ENCODE measurements around the gene NOP56.
"Not testable (repeated sequence)": the region's sequence is repeated elsewhere in the genome, so short reads cannot be mapped to it uniquely, and the experiment has no call there.

NOP56 gene

GRCh38 chr20:2690213-2690612 is 37.8 kb downstream of the NOP56 start:
- no peak for DNase-seq

DNA sequence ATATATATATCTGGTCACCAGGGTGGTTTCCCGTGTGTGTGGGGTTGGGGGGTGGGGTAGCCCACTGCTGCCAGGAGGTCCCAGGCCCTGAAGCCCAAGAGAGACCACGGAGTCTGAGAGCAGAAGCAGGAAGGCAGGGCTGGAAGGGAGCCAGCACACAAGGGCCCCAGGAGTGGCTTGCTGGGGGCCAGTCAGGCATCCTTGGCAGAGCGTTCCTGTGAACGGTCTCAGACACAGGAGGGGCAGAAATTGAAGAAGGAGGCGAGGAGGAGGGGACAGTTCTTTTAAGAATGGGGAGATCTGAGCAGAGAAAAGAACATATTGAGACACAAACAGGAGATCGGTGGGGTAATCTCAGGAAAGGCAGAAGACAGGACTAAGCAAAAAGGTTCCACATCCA is 38.3 kb downstream of the NOP56 start:
- DNase-seq: no peak

DNA sequence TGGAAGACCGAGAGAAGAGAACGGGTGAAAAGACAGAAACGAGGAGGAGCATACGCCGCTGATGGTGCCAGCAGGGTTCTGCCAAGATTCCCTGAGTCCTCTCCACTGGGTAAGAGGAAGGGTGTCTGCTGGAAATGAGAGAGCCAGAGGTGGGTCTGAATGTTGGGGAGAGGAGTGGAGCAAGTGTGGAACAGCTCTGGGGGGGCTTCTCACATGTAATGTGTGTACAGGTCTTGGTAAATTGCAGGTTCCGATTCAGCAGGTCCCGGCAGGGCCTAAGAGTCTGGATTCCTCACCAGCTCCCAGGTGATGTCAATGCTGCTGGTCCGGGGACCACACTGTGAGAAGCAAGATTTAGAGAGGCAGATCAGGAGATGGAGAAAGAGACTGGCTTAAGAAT is 38.7 kb downstream of the NOP56 start:
- no peak for DNase-seq

GRCh38 chr20:2691663-2692035 is 39.2 kb downstream of the NOP56 start:
- no peak for DNase-seq

- no peak for DNase-seq
These were observed 39.8 kb downstream of the NOP56 start, which contains the start of gene EBF4 for GRCh38 chr20:2692036-2692885. EBF4 (plus strand) TSS chr20:2692780; CDS start chr20:2693646, 866 bp downstream.

DNA sequence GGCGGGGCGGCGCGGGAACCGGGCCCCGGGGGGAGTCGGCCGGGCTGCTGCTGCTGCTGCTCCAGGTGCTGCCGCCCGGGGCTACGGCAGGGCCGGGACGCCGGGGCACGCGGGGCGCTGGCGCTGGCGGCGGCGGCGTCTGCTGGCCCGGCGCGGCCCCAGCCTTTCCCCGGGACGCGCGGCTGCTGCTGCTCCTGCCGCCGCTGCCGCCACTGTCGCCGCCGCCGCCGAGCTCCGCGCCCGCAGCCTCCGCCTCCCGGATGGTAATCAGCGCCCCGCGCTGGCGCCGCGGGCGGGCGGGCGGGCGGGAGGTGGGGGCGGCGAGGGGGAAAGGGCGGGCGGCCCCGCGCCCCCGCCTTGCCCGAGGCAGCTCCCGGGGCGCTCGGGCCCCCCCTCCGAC is 40.5 kb downstream of the NOP56 start:
- no peak for DNase-seq

- DNase-seq: peak; percentile 5
These were observed 41.0 kb downstream of the NOP56 start for GRCh38 chr20:2693286-2694007.

DNA sequence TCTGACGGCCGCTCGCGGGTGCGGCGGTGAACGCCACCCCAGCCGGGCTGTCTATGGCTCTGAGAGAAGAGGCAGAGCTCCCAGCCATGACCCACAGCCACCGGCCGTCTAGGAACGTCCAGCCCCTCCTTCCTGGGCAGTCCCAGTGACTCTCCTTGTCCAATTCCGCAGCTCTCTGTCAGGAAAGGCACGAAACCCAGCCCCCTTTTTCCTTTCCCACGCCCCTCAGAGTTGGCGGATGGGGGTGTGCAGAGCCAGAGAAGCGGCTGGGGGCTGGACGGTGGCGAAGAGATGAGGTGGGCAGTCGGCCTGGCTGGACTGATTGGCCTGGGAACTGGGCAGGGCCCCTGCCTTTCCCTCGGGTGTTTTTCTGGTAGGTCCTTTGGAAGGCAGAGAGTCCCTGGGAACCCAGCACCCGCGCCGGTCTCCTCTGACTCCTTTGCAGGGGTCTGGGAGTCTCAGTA is 41.6 kb downstream of the NOP56 start:
- DNase-seq: no peak

DNA sequence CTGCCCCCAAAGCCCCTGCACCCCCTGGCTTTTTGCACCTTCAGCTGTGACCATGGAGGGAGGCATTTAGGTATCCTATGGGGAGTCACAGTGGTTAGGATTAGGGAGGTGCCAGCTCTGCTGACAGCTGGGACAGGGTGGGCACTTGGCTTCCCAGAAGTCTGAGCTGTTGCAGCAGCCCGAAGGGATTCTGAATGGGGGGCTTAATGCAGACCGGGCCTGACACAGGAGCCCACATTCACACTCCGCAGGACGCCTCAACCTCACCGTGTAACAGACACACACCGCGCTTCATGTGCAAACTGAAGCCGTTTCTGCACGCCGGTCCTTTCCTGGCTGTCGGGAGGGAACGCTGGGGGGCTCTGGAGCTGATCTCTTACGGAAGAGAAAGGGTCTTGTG is 42.1 kb downstream of the NOP56 start:
- DNase-seq: no peak

DNA sequence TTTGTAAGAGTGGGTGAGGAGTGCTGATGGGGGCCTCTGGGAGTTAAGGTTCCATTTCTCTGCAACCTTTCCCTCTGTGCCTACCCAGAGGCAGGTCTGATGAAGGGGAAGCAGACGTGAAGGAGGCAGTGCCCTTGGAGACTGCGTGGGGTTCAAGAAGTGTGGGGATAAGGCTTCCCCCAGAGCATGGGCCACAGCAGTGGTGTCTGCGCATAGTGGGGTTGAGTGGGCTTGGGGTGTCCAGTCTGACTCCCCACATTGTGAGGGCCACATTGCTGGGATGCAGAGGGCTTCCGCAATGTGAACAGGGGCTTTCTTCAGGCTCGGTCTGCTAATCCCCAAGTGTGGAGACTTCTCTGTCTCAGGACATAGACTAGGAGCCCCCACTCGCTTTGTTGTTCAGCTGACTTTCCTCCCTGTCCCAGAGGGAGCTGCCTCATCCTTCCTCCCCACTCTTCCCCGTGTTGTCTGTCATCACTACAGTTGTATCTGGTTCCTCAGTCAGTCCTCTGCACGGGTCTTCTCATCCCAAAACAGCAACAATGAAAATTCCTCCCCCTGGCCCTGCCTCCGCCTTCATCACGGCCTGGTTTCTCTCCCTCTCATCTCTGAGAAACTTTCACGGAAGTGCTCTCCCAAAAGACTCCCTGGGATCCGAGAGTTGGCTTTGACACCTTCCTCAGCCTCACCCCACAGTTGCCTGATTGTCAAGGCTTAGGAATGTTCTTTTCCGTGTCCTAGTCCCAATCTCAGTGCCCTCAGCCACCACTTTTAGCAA is 43.0 kb downstream of the NOP56 start:
- no peak for DNase-seq

GRCh38 chr20:2695984-2696525 is 43.6 kb downstream of the NOP56 start:
- DNase-seq: not testable (repeated sequence)

DNA sequence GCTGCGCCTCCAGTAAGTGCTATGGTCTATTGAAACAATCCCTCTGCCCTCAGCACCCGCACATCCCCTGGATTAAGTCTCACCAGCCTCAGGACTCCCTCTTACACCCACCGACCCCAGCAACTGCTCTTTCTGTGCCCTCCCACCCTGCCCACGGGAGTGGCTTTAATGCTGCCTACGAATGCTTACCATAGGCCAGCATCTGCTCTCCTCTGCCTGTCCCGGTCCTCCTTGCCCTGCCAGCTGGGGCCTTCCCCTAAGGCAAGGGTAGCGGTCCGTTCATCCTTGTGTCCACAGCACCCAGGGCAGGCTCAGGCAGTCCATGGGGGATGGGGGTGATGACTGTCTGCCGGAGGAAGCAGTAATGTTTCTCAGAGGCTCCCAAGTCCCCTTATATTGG is 44.2 kb downstream of the NOP56 start:
- no peak for DNase-seq

DNA sequence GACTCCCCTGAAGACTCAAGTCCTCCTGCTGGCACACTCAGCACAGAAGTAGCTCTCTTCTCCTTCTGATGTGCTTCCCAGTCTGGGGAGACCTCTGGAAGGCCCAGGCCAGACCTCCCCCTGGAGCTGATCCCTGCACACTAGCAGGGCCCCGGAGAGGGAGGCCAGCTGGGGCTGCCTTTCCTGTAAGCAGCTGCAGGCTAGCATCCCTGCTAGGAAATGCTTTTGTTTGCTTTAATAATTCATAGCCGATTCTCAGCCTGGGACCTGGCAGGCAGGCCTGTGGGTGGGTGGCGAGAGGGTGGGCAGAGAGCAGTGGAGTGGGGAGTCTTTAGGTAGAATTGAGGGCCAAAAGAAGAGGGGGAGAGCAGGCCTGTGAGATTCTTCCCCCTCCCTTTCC is 45.3 kb downstream of the NOP56 start:
- DNase-seq: no peak

DNA sequence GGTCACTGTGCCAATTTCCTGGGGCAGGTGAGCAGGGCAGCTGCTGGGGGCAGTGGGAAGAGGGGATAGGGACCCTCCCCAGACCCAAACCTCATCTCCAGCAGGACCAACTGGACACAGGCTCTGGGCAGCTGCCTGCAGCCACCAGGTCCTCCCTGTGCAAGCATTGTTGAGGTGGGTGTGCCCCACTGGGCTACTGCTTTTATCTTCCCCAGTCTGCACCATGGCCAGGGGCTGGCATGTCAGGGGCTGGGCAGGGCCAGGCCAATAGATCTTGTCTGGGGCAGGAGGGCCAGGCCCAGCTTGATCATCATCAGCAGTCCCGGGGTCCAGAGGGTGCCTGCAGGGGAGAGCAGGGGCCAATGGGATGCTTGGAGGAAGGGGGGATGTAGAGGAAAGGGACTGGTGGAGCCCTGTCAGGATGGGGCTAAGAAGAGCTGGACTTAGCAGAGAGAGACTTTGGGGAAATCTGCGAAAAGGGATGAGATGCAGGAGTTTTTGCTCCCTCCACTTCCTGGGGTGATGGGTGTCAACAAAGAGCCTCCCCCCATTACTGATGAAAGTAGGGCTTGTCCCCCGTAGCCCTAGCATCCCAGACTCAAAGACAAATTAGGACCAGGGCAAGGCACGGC is 45.9 kb downstream of the NOP56 start:
- DNase-seq: no peak

DNA sequence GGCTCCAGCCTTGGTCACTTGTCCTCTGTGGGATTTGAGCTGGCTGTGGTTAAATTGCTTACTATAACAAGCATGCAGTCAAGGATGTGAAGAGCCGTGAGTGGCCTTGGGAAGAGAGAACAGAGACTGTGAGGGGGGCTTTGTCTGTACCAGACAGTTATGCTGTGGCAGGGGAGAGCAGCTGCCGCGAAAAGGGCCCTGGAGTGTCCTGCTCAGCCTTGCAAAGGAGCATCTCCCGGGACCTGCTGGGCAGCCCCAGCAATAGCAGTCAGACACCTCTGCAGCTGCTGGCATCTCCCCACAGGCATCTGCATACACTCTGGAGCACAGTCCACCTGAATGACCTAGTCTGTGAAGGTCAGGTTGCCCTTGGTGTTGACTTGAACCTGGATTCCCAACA is 46.5 kb downstream of the NOP56 start:
- DNase-seq: no peak

- DNase-seq: no peak
These were observed 47.5 kb downstream of the NOP56 start for GRCh38 chr20:2699775-2700413.

GRCh38 chr20:2700913-2701620 is 48.6 kb downstream of the NOP56 start:
- no peak for DNase-seq

DNA sequence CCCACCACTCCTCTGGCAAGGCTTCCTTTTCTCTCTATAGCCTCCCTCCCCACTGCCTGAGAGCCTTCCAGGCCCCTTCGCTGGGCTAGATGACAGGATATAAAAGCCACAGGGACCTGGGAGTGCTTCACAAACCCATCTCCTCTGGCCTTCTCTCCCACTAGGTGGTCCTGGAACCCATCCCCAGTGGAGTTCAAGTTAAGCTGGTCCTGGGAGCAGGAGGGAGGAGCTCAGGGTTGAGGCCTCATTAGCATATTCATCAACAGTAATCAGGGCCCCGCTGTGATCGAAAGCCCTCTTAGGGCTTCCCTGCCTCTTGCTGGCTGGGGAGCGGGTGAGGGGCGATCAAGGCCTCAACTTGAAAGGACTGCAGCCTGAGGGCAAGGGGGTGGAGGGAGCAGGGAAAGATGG is 49.2 kb downstream of the NOP56 start:
- no peak for DNase-seq

DNA sequence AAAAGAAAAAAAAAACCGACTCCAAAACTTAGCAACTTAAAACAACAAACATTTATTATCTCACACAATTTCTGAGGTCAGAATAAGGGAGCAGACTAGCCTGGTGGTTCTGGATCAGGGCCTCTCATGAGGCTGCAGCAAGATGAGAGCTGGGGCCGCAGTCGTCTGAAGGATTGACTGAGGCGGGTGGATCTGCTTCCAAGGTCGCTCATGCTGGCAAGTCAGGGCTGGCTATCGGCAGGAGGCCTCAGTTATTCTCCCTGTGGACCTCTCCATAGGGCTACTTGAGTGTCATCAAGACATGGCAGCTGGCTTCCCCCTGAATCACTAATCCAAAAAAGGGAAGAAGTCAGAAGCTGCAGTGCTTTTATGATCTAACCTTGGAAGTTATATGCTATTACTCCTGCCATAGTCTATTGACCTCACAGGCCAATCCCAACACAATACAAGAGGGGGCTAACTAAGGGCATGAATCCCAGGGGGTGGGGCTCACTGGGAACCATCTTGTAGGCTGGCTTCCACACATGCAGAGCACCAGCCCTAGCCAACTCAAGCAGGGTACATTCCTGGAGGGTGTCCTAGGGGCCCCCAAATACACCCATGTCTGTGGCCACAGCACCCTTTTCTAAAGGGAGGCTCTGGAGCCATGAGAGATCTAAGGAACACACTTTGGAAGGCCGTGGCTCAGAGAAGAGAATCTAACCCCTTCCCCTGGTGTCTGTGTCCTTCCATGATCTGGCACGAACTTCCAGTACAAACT is 51.5 kb downstream of the NOP56 start:
- no peak for DNase-seq

- DNase-seq: no peak
These were observed 53.7 kb downstream of the NOP56 start for GRCh38 chr20:2705931-2706645.

All from KG1 (cell line).